GM21786 (cell line): ENCODE measurements around the gene ZNF593.

ENCODE experiments used
- ATAC-seq: cut with Tn5 transposase; IDR thresholded peaks from one replicate; pipeline ENCODE4 v1.9.1; 2021; ENCODE audit not compliant: unreplicated experiment

The ZNF593 gene

DNA sequence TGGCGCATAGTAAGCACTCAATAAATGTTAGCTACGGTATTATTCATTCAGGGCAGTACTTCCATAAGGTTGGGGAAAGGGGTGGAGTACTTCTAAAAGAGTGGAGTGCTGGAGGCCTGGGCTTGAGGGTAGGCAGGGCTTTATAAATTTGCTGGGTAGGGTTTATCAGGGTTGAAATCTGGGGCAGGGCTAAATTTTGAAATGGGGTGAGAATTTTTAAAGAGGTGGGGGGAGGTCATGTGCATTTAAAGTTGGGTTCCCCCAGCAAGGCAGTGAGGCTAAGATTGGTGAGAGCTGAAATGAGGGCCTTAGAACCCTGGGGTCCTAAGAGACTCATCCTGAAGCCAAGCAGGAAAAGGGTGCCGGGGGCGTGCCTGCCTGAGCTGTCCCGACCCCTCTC, 30.7 kb downstream of the ZNF593 start:
- no peak for ATAC-seq

DNA sequence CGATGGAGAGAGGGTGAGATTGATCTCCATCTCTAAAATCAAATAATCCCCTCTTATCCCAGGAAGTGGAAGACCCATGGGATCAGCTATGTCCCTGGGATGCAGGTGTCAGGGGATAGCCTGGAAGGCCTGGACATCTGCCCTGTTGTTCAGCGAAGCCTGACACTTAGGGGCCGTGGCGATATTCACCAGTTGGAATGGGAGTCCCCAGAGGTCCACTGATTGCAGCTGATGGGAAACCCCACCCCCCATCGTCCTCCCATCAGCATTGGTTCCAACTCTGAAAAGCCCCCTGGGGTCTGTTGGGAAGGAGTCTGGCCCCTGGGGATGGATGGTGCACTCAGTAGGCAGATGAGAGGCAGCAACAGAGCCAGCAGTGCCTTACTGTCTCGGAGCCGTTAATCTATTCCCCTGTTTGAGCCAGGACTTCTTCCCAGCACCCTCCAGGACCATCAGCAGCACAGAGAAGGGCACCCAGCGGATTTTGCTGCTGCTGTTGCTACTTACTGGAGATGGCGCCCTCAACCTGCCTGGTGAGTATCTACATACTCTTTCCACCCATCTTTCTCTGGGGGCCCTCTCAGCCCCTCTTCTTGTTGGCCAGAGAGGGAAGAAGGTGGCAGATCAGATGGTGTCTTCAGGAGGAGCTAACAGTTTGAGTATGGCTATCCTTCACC, 34.1 kb downstream of the ZNF593 start:
- ATAC-seq = no peak

DNA sequence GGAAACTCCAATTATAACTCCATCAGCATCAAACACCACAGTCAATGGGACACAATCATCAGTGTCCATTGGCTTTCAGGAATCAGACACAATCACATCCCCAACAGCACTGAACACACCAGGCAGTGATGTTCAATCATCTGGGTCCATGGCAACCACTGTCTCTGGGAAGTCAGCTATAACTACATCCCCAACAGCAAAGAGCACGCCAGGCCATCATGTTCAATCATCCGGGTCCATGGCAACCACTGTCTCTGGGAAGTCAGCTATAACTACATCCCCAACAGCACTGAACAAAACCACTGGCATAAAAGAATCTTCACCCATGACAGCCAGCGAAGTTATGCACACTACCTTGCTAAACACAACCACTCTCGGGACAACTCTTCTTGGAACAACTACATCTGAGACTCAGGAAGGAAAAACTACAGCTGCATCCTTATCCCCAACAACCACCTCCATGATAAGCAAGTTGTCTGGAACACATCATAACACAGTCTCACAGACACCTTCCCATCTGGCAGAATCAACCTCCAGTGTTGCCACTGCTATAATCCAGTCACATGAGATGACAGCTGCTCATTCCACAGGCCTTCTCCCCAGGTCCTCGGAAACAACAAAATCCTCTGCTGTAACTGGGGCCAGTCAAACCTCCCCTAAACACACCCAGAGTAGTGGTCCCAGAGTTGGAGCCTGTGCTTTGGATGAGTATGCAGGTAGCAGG, 40.6 kb downstream of the ZNF593 start:
- ATAC-seq = no peak

DNA sequence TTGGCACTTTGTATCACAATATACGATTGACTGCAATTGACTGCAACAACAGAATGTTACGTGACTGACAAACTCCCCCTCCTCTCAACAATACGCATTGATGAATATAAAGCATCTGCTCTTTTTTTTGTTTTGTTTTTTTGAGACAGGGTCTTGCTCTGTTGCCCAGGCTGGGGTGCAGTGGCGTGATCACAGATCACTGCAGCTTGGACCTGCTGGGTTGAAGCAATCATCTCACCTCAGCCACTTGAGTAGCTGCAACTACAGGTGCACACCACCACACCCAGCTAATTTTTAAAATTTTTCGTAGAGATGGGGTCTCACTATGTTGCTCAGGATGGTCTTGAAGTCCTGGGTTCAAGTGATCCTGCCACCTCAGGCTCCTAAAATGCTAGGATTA, 43.0 kb downstream of the ZNF593 start:
- ATAC-seq = no peak

DNA sequence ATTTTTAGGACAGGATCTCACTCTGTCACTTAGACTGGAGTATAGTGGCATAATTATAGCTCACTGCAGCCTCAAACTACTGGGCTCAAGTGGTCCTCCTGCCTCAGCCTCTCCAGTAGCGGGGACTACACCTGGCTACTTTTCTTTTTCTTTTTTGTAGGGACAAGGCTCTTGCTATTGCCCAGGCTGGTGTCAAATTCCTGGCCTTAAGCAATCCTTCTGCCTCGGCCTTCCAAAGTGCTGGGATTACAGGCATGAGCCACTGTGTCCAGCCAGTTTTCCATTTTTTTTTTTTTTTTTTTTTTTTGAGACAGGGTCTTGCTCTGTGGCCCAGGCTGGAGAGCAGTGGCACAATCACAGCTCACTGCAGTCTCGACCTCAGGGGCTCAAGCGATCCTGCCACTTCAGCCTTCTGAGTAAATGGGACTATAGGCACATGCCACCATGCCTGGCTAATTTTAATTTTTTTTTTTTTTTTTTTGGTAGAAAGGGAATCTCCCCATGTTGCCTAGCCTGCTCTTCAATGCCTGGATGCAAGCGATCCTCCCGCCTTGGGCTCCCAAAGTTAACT, 43.7 kb downstream of the ZNF593 start:
- no peak for ATAC-seq

DNA sequence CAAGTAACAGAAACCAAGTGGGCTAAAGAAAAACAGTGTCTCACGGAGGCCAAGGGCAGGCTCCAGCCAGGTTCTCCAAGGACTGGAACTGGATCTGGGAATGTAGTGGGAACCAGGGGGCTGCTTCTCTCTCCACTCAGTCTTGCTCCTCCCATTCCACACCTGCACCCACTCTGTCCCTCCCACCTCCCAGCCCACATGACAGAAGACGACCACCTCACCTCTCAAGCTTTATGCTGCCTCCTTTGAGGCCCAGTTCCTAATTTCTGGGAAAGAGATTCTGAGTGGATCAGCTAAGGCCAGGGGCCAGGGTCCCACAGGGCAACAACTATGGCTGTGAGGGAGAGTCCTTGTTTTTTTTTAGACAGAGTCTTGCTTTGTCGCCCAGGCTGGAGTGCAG, 45.5 kb downstream of the ZNF593 start:
- no peak for ATAC-seq

DNA sequence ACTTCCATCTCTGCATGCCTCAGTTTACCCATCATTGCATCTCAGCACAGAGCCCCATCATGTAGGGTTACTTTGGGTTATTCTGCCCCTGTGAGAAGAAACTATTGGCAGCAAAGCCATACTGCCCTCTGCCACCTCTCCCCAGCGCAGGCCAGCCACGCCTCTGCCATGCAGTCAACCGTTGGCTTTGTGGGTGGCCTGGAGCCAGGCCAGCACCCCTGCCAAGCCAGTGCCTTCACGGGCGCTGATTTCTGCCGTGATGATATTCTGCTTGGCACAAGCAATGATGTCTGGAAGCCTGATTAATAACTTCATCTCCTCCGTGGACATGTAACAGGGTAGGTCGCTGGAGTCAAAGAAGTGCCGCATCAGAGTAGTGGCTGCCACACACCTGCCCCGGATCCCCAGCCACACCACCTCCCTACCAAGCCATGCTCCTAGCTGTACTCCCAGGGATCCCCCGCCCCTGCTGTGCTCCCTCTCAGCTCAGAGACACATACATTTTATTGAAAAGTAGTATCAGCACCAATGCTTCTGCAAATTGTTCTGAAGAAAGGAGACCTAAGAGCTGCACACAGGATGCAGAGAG, 49.3 kb downstream of the ZNF593 start:
- no peak for ATAC-seq
